DMS153 (cell line): ENCODE measurements around the gene RAP1A.

Experiments used
- DNase-seq: peaks from one replicate; lab custom pipeline; 2025; lab: John Stamatoyannopoulos, UW

RAP1A gene

DNA sequence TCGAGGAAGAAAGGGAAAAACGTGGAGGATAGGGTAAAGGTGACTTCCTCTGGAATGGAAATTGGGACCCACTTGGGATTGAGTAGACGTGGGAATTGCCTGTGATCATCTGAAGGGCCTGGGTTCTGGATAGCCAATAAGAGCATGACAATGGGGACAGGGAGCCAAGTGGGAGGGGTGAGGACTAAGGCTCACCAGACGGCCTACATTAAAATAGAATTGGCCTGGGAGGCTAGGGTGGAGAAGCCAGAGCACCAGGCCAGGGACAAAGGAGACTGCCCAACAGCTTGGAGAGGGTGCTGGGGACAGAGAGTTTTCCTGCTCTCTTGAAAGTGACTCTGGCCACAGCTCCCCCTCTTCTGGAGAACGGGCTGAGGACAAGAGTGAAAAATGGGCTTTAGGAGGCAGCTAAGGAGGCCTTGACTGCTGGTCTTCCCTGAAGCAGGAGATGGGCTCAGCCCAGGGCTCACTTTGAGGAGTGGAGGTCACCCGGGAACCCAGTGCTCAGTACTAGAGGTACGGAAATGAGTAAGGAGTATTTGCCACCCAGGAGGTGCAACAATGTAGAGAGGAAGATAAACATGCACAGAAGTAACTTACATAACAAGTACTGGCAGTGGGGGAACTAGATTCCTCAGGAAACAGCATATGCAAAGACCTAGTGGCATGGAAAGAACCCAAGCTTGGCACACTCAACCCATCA is 100.8 kb downstream of the RAP1A start:
- DNase-seq: no peak

DNA sequence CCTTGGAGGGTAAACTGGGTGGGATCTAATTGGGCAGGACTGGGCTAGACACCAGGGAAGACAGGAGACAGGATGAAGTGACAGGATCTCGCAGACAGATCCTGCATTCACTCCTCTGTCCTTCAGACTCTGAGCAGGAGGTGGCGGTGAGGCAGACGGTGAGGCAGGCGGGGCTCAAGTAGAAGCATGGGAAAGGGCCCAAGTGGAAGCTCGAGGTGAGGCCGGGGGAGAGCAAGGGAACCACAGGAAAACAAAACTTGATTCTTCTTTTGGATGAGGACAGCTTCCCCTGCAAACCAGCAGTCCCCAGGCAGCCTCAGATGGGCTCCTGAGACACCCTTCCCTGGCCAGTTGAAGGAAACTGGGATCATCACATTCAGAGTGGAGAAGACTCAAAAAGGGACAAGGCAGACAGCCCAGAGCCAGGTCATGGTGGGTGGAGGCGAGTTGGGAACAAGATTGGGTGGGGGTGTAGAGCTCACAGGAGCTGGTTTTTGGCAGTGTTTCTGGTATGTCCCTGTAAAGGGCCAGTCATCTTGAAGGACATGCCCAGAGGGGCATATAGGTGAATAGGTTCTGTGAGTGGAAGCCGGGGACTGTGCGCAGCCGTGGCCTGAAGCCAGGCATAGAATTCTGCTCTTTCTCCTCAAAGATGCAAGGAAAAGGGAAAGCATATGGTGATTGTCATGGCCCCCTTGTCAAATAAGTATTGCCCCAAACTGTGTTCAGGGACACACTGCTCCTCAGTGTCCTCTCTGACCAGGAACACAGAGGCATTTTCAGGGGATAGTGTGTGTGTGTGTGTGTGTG is 101.6 kb downstream of the RAP1A start:
- DNase-seq: no peak

DNA sequence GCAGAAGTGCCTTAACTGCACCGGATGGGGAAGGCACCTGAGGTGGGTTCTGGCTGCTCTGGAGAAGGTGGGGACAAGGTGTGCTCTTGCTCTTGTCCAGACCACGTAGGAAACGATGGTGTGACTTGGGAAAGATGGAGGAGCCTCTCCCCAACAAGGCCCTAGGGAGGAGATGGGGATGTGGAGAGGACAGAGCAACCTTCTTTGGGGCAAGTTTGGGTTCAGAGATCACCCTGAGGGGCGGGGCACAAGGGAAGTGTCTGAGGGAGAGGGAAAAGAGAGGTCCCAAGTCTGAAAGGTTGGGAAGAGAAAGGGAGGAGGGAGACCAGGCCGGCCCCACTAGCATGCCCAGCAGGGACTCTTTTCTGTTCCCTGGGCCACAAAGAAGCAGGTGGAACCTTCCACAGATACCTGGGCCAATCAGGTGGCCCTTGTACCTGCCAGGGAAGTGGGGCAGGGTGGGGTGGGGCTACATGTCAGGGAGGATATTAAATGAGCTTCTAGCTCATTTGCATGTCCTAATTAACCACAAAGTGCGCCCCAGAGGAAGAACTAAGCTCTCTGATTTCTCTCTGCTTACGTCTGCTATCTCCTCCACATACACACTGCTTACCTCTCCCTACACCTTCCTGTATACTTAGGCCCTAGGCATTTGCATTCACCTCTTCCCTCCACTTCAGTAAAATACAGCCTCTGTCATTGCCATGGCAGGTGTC is 103.7 kb downstream of the RAP1A start:
- no peak for DNase-seq

DNA sequence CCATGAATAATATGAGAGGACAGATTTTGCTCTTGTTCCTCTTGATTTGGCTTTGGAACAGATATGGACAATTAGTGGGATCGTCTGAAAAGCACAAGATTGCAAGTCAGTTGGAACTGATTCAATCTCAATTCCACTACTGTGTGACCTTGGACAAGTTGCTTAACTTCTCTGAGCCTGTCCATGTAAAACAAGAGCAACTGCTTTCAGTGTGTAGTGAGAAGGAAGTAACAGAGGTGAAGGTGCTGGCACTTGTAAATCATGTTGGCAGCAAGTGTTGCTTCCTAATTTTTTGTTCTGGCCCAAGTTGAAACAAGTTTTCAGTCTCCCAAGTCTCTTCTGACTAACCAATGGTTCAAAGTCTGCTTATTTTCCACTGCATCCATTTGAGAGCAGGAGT is 104.3 kb downstream of the RAP1A start:
- no peak for DNase-seq

DNA sequence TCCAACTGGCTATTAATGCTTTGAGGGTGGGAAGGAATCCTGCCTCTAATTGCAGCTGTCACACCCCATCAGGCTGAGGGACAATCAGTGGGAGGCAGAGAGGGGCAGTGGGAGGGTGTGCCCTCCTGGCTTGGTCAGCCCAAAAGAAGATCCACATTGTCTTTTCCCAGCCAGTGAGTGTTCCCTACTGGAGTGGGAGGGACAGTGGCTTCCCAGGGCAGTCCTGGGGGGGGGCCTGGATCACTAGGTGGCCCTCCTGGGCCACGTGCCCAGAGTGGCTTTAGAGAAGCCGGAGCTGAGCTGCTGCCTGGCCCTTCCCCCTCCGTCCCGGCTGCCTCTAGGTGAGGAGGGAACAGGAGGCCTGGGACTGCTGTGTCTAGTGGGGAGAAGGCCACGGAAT is 105.6 kb downstream of the RAP1A start:
- no peak for DNase-seq

DNA sequence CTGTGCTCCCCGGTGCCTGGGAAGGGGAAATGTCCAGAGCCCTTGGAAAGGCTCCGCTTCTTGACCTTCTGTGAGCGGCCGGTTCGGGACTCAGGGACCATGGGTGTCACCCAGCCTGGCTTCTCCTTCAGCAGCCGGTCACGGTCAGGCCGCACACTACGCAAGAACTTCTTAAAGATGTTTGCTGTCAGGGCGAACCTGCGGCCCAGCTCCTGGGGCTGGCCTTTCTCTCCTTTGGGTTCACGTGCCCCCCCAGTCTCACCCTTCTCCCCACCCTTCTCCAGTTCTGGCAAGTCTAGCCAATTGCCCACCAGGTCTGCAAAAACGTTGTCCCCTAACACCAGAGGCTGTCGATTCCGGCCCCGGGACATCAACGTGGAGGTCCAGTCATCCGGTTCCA is 107.5 kb downstream of the RAP1A start:
- DNase-seq: no peak

DNA sequence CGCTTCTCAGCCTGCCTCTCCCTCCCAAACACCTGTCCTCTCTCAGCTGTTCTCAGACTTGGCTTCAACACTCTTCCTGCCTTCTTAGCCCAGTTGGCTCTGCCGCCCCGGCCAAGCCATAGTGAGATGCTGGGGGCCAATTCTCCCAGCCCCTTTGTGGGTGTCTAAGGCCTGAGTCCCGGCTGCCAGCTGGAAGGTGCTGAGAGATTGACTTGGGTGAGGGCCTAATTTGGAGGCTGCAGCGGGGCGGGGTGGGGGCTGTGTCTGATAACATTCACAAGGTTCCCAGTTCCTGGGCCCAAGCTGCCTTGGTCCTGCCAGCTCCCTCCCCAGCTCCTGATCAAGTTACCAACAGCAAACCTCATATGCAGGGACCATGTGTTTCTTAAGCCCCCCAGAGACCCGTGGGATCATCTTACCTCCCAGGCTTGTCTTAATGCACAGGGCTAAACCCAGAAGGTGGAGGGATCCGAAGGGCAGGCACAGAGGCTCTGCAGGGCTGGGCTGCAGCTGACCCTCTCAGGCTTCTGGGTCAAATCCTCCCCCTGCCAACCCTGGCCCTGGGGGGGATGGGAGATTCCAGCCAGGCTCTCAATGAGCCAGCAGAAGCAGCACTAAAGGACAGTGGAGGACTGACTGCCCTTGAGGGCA is 109.8 kb downstream of the RAP1A start:
- no peak for DNase-seq

DNA sequence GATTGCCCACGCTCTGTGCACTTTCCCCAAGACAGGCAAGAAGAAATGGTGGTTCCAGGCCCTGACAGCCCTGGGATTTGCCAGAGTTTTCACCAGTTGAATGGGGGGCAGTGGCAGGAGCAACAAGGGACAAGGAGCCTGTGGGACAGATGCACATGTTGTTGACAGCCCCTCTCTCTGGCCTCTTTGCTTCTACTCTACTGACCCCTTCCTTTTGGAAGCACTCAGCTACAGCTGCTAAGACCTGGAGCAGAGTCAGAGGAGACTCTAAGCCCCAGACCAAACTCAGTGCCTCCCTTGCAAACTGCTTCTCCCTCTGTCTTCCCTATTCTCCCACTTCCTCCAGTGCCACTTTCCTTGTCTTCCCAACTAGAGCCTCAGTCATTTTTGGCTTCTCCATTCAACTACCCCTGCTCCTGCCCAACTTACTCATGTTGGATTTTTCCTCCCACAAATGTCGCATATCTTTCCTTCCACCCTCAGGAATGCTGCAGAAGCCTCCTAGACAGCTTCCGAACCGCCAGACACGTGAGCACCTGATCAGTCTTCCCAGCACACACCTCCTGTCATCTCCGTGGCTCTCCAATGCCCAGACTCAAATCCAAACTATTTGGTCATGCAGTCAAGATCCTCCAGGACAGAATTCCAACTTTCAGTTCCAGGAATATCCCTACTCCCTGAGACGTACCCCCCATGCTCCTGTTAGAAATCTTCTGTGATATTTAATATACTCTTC is 110.5 kb downstream of the RAP1A start:
- DNase-seq: no peak

DNA sequence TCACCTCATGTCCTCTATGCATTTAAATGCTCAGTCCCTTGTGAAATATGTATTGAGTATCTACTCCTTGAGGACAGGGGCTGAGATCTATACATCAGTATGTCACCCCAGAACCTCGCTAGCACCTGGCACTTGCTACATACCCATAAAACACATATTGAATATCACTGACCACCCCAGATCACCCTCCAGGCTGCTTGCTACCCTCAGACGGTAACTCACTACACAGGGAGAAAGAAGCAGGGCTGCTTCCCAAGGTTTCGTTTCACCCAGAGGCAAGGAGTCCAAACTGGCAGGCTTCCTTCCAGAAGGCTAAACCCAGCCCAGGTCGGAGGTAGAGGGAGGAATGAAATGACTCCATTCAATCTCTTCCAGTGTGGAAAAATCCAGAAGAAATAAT is 111.1 kb downstream of the RAP1A start:
- no peak for DNase-seq

DNA sequence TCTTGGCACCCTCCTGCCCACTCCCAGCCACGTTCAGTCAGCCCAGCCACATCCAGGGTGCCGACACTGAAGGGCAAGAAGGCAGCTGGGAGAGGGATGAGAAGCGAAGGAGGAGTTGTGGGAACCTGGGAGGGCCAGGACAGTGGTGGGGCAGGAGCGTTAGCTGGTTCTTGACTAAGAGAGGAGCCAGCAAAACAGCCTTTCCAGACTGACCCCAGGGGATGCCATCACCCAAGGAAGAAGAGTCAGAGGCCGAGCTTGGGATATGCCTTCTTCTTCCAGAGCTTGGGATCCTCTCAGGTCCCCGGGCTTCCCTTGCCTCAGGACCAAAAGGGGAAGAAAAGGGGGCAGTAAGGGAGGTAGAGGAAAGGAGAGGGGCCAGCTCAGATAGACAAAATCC is 112.4 kb downstream of the RAP1A start:
- no peak for DNase-seq

DNA sequence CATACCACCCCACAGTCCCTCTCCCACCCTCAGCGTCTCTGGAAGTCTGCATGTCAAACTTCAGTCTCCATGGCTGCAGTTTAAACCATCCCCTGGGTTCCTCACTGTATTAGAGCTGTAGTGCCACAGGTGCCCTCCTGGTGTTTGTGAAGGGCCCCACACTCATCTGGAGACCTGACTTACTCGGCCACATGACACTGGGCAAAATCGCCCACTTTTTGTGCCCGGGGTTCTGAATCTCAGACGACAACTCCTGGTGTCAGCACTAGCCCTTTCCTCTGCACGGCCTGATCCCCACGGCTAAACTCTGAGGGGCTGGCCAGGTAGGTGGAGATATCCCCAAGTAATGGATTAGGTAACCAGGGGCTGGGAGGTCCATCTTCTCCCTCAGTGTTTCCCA is 113.1 kb downstream of the RAP1A start:
- DNase-seq: no peak

DNA sequence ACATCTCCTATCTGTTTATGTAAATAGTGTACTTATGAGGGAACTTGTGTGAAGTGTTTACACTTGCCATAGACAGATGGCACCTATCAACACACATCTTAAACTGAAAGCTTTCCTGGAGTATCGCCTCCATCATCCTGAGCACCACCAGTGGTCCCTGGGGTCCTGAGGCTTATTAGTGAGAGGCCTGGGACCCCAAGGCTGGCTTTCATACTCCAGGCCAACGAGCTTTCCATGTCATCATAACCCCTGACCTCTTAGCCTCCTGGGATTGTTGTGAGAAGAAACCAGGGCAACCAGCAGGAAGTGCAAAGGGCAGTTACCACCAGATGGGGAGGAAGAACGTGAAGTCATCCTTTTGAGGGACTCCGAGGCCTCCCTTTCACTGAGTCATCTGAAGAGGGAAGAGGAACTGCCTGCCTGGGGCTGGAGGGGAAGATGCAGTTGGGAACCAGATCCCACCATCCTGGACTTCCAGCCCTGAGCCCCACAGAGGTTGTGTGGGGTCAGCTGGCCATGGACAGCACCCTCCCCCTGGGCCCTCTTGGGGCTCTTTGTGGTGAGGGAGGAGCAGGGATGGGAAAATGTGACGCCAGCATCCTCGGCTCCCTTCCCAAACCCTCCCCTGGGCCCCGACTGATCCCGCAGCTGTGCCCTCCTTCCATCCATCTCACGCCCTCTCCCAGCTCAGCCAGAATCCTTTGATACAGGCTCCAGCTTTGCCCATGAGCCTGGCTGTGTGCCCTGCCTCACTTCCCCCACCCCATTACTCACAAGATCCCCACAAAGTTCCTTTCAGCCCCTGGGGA is 113.8 kb downstream of the RAP1A start:
- no peak for DNase-seq

DNA sequence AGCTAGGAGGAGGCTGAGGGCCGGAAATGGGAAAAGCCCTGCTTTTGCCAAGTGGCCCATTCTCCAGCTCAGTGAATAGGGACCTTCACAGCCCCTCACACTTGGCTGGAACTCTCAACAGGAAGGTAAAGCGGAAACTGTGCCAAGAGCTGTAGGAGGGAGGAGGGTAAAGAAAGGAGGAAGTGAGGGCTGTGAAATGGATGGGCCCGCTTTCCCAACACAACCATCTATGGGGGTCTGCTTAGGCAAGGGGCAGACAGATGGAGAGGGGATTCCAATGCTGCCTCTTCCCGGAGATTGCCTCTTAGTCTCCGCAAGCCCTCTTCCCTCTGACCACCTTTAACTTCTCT is 114.4 kb downstream of the RAP1A start:
- no peak for DNase-seq

DNA sequence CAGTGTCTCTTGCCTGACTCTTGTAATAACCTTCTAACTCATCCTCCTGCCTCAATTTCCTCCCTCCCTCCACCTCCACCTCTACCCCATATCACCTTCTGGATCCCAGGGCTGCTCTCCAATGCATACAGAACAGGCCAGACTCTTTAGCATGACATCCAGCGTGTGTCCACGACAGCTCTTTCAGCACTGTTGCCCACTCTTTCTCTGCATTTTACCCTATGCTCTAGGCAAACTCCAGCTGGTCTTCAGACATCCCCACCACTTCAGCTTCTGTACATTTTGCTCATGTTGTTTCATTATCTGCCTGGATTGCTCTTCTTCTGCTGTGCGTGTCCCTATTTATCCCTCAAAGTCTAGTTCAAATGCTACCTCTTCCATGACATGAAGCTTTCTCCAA is 114.8 kb downstream of the RAP1A start:
- DNase-seq: no peak

DNA sequence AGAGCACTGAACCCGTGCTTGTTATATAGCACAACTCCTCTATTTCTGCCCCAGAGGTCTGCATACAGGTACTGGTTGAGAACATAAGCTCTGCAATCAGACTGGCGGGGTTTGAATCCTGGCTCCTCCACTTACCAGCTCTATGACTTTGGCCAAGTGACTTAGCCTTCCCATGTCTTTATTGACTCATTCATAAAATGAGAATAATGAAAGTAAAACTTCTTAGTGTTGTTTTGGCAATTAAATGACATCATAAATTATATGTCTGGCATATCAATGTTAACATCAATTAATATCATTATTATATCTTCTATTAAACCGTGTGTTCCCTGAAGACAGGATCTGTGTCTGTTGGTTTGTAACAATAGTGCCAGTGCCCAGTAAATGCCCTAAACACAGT is 115.3 kb downstream of the RAP1A start:
- no peak for DNase-seq

DNA sequence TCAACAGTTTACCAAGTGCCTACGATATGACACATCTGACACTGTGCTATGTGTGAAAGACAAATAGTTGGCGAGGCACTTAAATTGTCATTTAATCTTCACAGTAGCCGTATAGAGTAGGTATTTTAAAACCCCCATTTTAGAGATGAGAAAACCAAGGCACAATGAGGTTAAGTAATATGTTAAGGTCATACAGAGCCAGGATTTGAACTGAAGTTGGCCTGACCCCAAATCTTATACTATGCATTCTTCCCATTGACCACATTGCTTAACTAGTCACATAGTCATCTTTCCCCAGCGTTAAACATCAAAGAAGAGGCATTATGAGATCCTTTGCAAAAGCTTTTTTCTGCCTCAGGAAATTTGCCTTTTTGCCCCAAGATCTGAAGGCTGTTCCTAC is 115.7 kb downstream of the RAP1A start:
- DNase-seq: no peak

DNA sequence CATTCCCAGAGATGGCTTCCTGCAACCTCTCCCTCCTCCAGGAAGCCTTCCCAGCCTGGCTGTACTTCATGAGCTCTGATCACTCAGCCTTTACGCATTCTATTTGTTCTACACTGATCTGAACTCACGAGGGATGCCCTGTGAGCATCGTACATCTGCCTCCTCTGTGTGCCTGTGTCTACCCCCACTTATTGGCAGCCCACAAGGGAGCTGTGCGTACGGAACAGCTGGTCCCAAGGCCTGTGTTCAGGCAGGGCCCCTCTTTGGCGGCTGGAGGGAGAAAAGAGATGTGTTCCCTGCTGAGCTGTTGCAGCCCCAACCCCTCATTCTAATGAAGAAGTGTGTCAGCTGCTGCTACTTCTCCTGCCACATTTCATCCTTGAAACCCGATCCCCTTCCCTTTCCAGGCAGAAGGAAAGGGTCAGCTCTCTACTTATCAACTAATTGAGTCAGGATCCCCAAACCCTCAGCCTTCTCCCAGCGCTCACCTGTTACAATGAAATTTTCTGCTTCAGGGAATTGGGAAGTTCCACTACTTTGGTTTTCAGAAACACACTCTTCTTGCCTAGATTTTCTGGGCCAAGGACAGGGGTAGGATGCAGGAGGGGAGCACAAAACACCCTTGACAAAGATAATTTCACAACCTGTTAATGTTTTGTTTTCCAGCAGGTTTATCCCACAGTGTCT is 116.4 kb downstream of the RAP1A start:
- DNase-seq: peak; percentile 4

DNA sequence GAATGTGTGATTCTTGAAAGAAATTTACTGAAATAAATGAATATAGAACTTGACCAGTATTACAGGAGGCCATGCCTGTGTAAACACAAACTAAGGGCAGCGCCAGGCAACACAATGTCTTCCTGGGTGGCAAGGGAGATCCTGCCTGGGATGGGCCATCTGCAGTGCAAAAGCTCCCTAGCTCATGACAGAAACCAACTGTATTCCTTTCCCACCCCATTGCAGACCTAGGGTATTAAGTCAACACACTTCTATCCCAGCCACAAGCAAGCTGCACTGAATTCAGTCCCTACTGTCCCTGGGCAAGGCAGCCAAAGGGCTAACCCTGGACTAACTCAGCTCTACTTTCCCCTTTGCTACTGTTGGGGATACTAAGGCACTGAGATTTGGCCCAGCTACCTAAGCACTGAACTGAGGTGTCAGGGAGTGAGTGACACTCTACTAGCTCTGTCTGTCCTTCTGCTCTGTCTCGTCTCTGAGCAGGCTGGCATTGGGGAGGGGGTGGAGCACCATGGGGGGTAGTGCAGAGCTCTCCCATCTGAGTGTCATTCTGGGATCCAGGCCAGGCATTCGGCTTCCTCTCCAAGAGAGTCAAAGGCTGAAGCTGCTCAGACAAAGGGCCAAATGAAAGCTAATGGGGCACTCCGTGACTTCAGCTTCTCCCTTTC is 117.1 kb downstream of the RAP1A start:
- no peak for DNase-seq

DNA sequence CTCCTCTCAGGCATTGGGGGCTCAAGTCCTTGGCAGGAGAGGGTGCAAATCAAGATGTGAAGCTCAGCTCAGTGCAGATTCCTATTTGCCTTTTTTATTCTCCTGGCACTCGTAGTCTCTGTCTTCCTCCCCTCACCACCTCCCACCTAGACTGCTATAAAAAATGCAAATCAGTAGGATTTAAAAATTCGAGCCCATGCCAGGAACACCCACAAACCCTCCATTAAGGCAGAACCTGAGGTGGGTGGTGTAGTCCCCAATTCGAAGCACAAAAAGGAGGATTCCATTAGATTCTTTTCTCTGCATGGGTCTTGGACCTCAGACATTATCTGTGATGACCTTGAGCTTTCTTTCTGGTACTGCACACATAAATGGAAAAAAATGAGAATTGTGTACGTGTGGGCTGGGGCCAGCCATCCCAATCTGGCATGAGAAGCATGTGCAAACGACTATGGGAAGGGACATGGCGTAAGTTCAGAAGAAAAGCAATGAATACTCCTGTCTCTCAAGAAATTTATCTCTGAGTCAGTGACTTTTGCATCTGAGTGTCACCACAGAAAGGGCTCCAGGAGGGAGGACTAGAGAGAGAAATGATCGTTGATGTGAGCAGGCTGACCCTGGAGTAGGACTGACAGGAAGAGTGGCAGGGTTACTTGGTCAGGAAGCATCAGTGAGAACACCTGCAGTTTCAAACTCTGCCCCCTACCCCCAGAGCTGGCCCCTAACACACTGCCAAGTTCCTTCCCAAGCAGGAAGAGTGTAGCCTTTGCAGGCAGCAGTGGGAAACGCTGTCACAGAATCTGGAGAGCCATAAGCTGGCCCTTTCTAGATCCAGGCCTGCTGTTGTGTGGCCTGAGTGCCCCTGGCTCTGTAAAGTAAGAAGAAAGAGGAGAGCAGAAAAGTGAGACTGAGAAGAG is 117.9 kb downstream of the RAP1A start:
- DNase-seq: no peak
